CD4-positive, CD25-positive, alpha-beta regulatory T cell (primary cell): ENCODE results near the gene F10. TPM values are rescaled to one million over a fixed set of nuclear protein-coding genes. Genes with fewer than 3 reads are reported as not detected.

Experiments used
- ATAC-seq, 2 donors: fragments of 150-1000 bp; cut with Tn5 transposase; one replicate each; pipeline ENCODE4 v1.10.0; 2021; ENCODE audit warnings: low read depth in 2 of 2, moderate number of reproducible peaks in 2 of 2, moderate library complexity in 1 of 2
- DNase-seq, 3 donors: peaks; one replicate each; pipeline versions ENCODE4 v3.0.0 to v3.0.0-alpha.2; 2012 to 2022; ENCODE audit warnings: mixed read lengths in 1 of 3
- H3K27ac ChIP-seq: one replicate; pipeline ENCODE4 v1.7.0; 2013; ENCODE audit warnings: mild to moderate bottlenecking, low read length; ENCODE audit not compliant: insufficient read depth, poor library complexity, severe bottlenecking
- H3K27me3 ChIP-seq: one replicate; pipeline ENCODE4 v1.7.0; 2013; ENCODE audit warnings: low read length; ENCODE audit not compliant: control insufficient read depth, insufficient read depth
- H3K36me3 ChIP-seq: one replicate; pipeline ENCODE4 v1.7.0; 2013; ENCODE audit warnings: mild to moderate bottlenecking, low read length, moderate library complexity; ENCODE audit not compliant: control insufficient read depth, insufficient read depth
- H3K4me1 ChIP-seq: 2 replicates; pipeline ENCODE4 v1.7.0; 2013; ENCODE audit warnings: mild to moderate bottlenecking, low read length; ENCODE audit not compliant: insufficient read depth, control insufficient read depth, poor library complexity, severe bottlenecking
- H3K4me3 ChIP-seq: one replicate; pipeline ENCODE4 v1.7.0; 2013; ENCODE audit warnings: low read depth, mild to moderate bottlenecking, low read length, moderate library complexity
- H3K9me3 ChIP-seq, 2 experiments: 1 replicate in 1 of 2; 2 replicates in 1 of 2; pipeline ENCODE4 v1.7.0; 2013; ENCODE audit warnings: low read length in 2 of 2, mild to moderate bottlenecking in 1 of 2, moderate library complexity in 1 of 2; ENCODE audit not compliant: control insufficient read depth in 2 of 2
- H3K27ac Mint-ChIP-seq, 3 donors: one replicate each; pipeline ENCODE4 v1.8.0; 2020 to 2022; ENCODE audit warnings: mild to moderate bottlenecking in 3 of 3, mixed read lengths in 3 of 3, moderate library complexity in 2 of 3
- H3K27me3 Mint-ChIP-seq: one replicate; pipeline ENCODE4 v1.8.0; 2022; ENCODE audit warnings: mild to moderate bottlenecking, mixed read lengths
- H3K36me3 Mint-ChIP-seq: one replicate; pipeline ENCODE4 v1.8.0; 2020; ENCODE audit warnings: mixed read lengths
- H3K4me1 Mint-ChIP-seq, 4 donors: one replicate each; pipeline ENCODE4 v1.8.0; 2020 to 2022; ENCODE audit warnings: mixed read lengths in 4 of 4, mild to moderate bottlenecking in 1 of 4
- H3K4me3 Mint-ChIP-seq, 4 donors: one replicate each; pipeline ENCODE4 v1.8.0; 2020 to 2022; ENCODE audit warnings: mild to moderate bottlenecking in 4 of 4, mixed read lengths in 4 of 4, moderate library complexity in 3 of 4
- H3K9me3 Mint-ChIP-seq, 7 donors: one replicate each; pipeline ENCODE4 v1.8.0; 2020 to 2022; ENCODE audit warnings: mixed read lengths in 7 of 7, mild to moderate bottlenecking in 3 of 7, moderate library complexity in 2 of 7
- polyA plus RNA-seq, 4 donors: library from polyadenylated mRNA; unstranded; fragments of 300-500 nt; fragmentation: Illumina TruSeq; gene quantifications; one replicate each; pipeline ENCODE4 v1.2.3, GENCODE V29; 2021
- total RNA-seq: library from RNA; stranded (reverse); gene quantifications from one replicate; pipeline ENCODE4 v1.2.3, GENCODE V29; 2022

The F10 gene
- total and polyA plus RNA-seq, 5 donors from 2014 or later = 0.11 TPM; not detected in 4

DNA sequence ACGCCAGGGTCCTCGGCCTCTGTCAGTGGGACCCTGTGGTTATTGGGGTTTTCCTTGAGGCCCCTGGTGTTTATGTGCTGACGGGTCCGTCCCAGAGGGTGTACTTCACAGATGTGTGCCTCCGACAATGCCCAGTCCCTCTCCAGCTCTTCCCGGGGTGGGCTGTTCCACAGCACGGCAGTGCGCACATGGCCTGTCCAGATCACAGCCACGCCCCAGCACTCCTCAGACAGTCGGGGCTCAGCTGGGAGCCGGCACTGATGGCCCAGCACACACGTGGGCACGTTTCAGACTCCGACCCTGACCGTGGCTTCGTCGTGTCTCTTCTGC is 33.9 kb upstream of the F10 start:
- Histone ChIP-seq H3K36me3 (no peaks in the 10 kb centered on the region), H3K9me3 (no peaks in the 10 kb centered on the region), H3K4me1 (no peaks in the 10 kb centered on the region), H3K27me3 (no peaks in the 10 kb centered on the region), H3K4me3 (no peak overlapping the region), H3K27ac (no peak overlapping the region)
- Mint-ChIP-seq H3K4me3 (no peak overlapping the region), H3K27ac (no peak overlapping the region), H3K36me3 (no peaks in the 10 kb centered on the region), H3K9me3 (no peaks in the 10 kb centered on the region), H3K4me1 (no peaks in the 10 kb centered on the region), H3K27me3 (no peaks in the 10 kb centered on the region)
- ATAC-seq (no peak), DNase-seq (no peak)

DNA sequence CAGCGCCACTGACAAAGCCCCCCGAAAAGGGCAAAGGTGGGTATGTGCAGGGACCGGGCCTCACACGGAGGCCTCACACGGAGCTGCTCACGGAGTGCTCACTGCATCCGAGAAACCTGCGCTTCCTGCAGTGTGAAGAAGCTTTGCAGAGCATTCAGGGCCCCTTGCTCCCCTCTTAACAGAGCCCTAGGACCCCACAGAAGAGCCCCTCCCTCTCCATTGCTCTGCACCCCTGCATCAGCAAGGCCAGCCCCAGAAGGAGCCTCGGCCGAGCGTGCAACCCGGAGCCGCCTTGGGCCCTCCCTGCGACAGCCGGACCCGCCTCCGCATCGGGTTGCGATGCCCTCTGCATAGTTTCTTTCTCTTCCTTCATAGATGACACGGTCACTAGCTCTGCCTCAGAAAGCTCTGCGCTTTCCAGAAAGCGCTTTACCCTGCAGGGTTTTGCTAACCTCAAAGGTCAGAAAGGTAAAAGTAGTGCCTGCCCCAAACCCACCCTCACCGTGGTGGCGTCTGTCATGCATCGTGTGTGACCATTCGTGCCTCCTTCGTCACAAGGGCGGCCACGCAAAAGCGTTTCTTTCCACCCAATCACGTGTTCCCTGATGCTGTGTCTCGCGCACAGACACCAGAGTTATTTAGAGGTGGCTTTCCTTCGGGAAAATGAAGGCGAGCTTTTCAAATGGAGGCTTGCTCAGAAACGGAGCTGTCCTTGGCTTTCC is 32.7 kb upstream of the F10 start:
- no peak for DNase-seq

DNA sequence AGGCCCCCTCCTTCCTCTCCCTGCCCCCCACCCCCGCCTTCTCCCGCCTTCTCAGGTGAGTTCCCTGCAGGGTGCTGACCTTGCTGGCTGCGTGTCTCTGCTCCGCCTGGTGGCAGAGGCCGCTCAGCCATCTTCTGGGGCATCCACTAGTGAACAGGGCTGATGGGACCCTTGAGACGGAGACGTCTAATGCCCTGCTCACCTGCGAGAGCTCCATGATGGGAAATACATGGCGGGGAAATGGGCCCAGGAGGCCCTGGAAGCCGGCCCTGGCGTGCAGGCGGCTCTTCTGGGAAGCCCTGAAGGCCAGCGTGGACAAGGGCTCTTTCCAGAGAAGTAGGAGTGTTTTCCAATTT is 32.2 kb upstream of the F10 start:
- Histone ChIP-seq H3K4me3 (no peak overlapping the region), H3K9me3 (no peaks in the 10 kb centered on the region), H3K27ac (no peak overlapping the region), H3K27me3 (no peaks in the 10 kb centered on the region), H3K36me3 (no peaks in the 10 kb centered on the region), H3K4me1 (no peaks in the 10 kb centered on the region)
- Mint-ChIP-seq H3K27me3 (no peaks in the 10 kb centered on the region), H3K4me3 (no peak overlapping the region), H3K27ac (no peak overlapping the region), H3K9me3 (peaks cover 0 to 2% (median 0%) of the 10 kb centered on the region in 7 donors), H3K4me1 (no peaks in the 10 kb centered on the region), H3K36me3 (no peaks in the 10 kb centered on the region)
- DNase-seq (no peak), ATAC-seq (no peak)

More for the DNA sequence above, 32.7 kb upstream of the F10 start:
- no peaks in the 10 kb centered on the region for H3K27me3 Mint-ChIP-seq
- H3K4me3 Mint-ChIP-seq = no peak overlapping the region
- ATAC-seq = no peak
- Histone ChIP-seq H3K27ac (no peak overlapping the region), H3K9me3 (no peaks in the 10 kb centered on the region), H3K4me3 (no peak overlapping the region), H3K27me3 (no peaks in the 10 kb centered on the region), H3K4me1 (no peaks in the 10 kb centered on the region), H3K36me3 (no peaks in the 10 kb centered on the region)
- H3K36me3 Mint-ChIP-seq = no peaks in the 10 kb centered on the region
- H3K4me1 Mint-ChIP-seq = no peaks in the 10 kb centered on the region
- H3K9me3 Mint-ChIP-seq = no peaks in the 10 kb centered on the region
- no peak overlapping the region for H3K27ac Mint-ChIP-seq

DNA sequence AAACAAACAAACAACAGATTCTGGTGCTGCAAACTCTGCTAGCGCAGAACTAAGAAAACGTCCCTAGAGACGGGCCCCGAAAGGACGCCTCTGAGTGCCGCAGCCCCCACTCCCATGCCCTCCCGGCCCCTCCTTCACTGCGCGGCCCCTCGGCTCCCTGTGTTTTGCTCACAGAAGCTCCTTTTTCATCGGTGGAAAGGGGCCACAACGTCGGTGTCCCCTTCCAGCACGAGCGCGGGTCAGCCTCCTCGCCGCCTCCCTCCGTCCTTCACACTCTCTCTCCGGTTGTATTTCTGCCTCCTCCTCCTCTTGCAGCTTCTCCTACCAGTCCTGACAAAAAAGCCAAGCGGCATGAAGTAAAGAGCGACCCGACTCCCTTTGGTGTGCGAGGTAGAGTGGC is 31.8 kb upstream of the F10 start:
- Histone ChIP-seq H3K9me3 (no peaks in the 10 kb centered on the region), H3K27me3 (no peaks in the 10 kb centered on the region), H3K4me1 (no peaks in the 10 kb centered on the region), H3K27ac (no peak overlapping the region), H3K36me3 (no peaks in the 10 kb centered on the region), H3K4me3 (no peak overlapping the region)
- DNase-seq (no peak), ATAC-seq (no peak)
- Mint-ChIP-seq H3K27me3 (no peaks in the 10 kb centered on the region), H3K4me3 (no peak overlapping the region), H3K27ac (no peak overlapping the region), H3K36me3 (no peaks in the 10 kb centered on the region), H3K9me3 (peaks cover 0 to 2% (median 0%) of the 10 kb centered on the region in 7 donors), H3K4me1 (no peaks in the 10 kb centered on the region)

DNA sequence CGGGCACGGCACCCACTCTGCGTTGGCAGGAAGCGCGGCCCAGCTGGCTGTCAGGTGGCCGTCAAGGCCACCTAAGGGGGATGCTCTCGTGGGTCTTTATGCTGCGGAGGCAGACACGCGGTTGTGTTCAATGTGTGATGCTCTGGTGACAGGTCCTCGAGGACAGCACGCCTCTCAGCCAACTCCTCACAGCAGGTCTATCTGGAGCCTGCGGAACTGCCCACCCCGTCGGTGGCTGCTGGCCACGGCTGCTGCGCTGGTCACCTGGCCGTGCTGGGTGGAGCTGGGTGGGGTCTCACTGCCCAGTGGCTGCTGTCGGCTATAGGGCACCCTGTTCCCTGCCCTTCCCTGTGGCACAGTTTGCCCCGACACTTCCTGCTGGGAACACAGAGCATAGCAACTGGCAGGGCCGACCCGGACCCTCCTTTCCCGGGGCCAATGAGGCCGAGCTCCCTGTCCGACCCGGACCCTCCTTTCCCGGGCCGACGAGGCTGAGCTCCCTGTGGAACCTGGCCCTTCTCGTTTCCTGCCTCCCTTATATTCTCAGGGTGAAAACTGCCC is 31.3 kb upstream of the F10 start:
- Histone ChIP-seq H3K4me3 (no peak overlapping the region), H3K9me3 (no peaks in the 10 kb centered on the region), H3K36me3 (no peaks in the 10 kb centered on the region), H3K27ac (no peak overlapping the region), H3K27me3 (no peaks in the 10 kb centered on the region), H3K4me1 (no peaks in the 10 kb centered on the region)
- ATAC-seq = no peak
- Mint-ChIP-seq H3K9me3 (peaks cover 0 to 2% (median 0%) of the 10 kb centered on the region in 7 donors), H3K27ac (no peak overlapping the region), H3K4me3 (no peak overlapping the region), H3K4me1 (no peaks in the 10 kb centered on the region), H3K27me3 (no peaks in the 10 kb centered on the region), H3K36me3 (no peaks in the 10 kb centered on the region)
- no peak for DNase-seq

DNA sequence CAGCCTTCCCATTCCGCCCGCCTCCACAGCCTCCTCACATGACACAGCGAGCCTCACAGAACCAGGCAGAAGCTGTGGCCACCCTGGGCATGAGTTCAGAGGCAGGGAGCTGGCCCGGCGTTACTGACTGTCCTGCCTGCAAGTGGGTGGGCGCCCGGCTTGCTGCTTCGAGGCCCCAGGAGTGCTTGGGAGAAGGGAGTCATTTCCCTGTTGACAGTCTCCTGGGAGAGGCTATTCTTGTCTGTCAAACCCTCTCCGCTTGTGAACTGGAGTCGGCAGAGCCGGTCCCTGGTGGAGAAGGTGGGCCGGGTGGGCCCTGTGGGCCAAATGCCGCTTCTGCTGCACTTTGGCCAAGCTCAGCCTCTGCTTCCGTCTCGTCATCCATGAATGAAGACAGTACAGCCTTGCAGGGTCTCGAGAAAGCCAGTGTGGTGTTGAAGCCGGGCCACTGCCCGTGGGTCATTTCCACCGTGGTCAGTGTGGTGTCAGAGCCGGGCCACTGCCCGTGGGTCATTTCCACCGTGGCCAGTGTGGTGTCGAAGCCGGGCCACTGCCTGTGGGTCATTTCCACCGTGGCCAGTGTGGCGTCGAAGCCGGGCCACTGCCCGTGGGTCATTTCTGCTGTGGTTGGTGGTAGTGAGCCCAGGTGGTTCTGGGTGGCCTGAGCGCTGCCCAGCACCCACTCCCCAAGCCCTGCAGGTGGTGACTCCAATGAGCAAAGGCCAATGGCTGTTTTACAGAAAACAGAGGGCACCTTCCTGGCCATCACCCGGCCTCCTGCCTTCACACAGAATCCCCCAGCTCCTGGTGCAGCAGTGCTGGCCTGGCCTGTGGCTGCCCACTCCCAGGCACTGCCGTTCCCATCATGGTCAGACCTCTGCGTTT is 30.5 kb upstream of the F10 start:
- Histone ChIP-seq H3K27ac (no peak overlapping the region), H3K4me1 (no peaks in the 10 kb centered on the region), H3K27me3 (no peaks in the 10 kb centered on the region), H3K36me3 (no peaks in the 10 kb centered on the region), H3K9me3 (no peaks in the 10 kb centered on the region), H3K4me3 (no peak overlapping the region)
- Mint-ChIP-seq H3K27ac (no peak overlapping the region), H3K4me3 (no peak overlapping the region), H3K27me3 (no peaks in the 10 kb centered on the region), H3K36me3 (peaks cover under 1% of the 10 kb centered on the region), H3K4me1 (no peaks in the 10 kb centered on the region), H3K9me3 (peaks cover 0 to 2% (median 0%) of the 10 kb centered on the region in 7 donors)
- ATAC-seq = no peak
- DNase-seq = no peak

DNA sequence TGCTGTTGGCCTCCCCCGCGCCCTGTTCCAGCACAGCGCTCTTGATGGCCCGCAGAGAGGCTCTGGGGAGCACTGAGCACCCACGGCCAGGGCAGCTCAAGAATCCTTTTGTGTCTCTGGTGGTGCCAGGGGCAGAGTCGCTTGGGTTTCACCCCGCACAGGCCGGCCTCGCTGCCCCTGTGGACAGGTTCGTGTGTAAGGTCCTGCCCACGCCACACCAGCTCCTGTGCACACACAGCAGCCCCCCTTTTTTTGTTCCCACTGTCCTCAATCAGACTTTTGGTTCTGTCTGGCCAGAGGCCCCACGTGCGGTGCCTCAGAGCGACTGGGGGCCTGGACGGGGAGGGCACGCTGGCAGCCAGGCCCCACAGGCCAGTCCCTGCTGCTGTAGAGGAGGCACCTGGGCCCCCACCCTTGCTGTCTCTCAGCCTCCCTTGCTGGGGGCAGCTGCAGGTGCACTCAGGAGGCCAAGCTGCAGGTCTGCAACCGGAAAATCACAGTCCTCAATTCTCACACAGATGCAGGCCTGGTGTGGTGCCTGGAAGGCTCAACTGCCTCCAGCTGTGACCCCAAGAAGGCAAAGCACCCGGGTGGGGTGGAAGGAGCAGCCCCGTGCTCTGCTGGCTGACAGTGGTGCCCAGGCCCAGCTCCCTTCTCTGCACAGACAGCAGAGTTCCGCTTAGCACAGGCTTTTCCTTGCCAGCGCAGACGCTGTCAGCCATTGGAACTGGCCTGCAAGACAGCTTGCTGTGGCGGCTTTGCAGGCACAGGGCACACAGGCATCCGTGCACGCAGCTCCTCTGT is 29.6 kb upstream of the F10 start:
- Mint-ChIP-seq H3K4me1 (no peaks in the 10 kb centered on the region), H3K27me3 (no peaks in the 10 kb centered on the region)
- ATAC-seq = no peak

More for the DNA sequence above, 29.6 kb upstream of the F10 start:
- no peak overlapping the region for H3K27ac ChIP-seq
- no peaks in the 10 kb centered on the region for H3K27me3 ChIP-seq
- no peak overlapping the region for H3K27ac Mint-ChIP-seq
- no peaks in the 10 kb centered on the region for H3K9me3 ChIP-seq
- peaks cover 3% of the 10 kb centered on the region for H3K36me3 Mint-ChIP-seq
- no peaks in the 10 kb centered on the region for H3K36me3 ChIP-seq
- DNase-seq = no peak
- no peak overlapping the region for H3K4me3 Mint-ChIP-seq
- H3K4me1 ChIP-seq = no peaks in the 10 kb centered on the region
- no peak overlapping the region for H3K4me3 ChIP-seq
- peaks cover 0 to 2% (median 0%) of the 10 kb centered on the region in 7 donors for H3K9me3 Mint-ChIP-seq
